SU-DHL-6 (cell line): Measurements from ENCODE around the gene ERVW-1.
A peak's percentile ranks its signal among the peaks of the same experiment; 100 is the strongest.

Experiments used
- H2AFZ ChIP-seq: fragments of 200-600 bp; sonication (generic); 2 replicates; pipeline ENCODE4 v1.6.1; 2014; ENCODE audit warnings: low read depth, mild to moderate bottlenecking, moderate library complexity, mixed read lengths, antibody characterized with exemption, low read length; ENCODE audit not compliant: severe bottlenecking
- H3F3A ChIP-seq: fragments of 200-600 bp; shearing (Covaris generic); 2 replicates; pipeline ENCODE4 v1.6.0; 2016; ENCODE audit warnings: antibody characterized with exemption, mild to moderate bottlenecking; ENCODE audit not compliant: insufficient read depth
- H3K27ac ChIP-seq: fragments of 200-600 bp; sonication (generic); 2 replicates; pipeline ENCODE4 v1.5.1; 2016; ENCODE audit warnings: low read depth, mild to moderate bottlenecking, low read length, moderate library complexity, mixed read lengths
- H3K27me3 ChIP-seq: fragments of 200-600 bp; sonication (generic), shearing (Covaris generic); 2 replicates; pipeline ENCODE4 v1.6.0; 2014; ENCODE audit warnings: mild to moderate bottlenecking, low read length
- H3K36me3 ChIP-seq: fragments of 200-600 bp; sonication (generic); 2 replicates; pipeline ENCODE4 v1.6.1; 2014; ENCODE audit warnings: mild to moderate bottlenecking, low read length, mixed read lengths
- H3K4me2 ChIP-seq: fragments of 300-600, 200-600 bp; shearing (Covaris generic), sonication (generic); 2 replicates; pipeline ENCODE4 v1.6.0; 2014; ENCODE audit warnings: low read length, low read depth, mild to moderate bottlenecking; ENCODE audit not compliant: poor library complexity, severe bottlenecking
- H3K4me3 ChIP-seq: fragments of 200-600 bp; sonication (generic); 2 replicates; pipeline ENCODE4 v1.5.1; 2014; ENCODE audit warnings: antibody characterized with exemption, low read length, mild to moderate bottlenecking, mixed read lengths; ENCODE audit not compliant: insufficient read depth, poor library complexity, severe bottlenecking
- H3K79me2 ChIP-seq: fragments of 200-600 bp; sonication (generic); 2 replicates; pipeline ENCODE4 v1.6.1; 2014; ENCODE audit warnings: mild to moderate bottlenecking, low read length, moderate library complexity; ENCODE audit not compliant: insufficient read depth
- H3K9ac ChIP-seq: fragments of 200-600 bp; sonication (generic); 2 replicates; pipeline ENCODE4 v1.7.0; 2014; ENCODE audit warnings: mild to moderate bottlenecking, low read length
- H3K9me2 ChIP-seq: fragments of 200-600 bp; sonication (generic); replicated peaks from 2 replicates; pipeline ENCODE4 v1.6.1; 2014; ENCODE audit warnings: low read length; ENCODE audit not compliant: insufficient read depth
- H3K9me3 ChIP-seq: fragments of 200-600 bp; sonication (generic); 2 replicates; pipeline ENCODE4 v1.6.1; 2014; ENCODE audit warnings: low read length, mixed read lengths; ENCODE audit not compliant: insufficient read depth
- H4K20me1 ChIP-seq: fragments of 200-600 bp; sonication (generic); 2 replicates; pipeline ENCODE4 v1.6.1; 2014; ENCODE audit warnings: low read depth, mild to moderate bottlenecking, antibody characterized with exemption, low read length, moderate library complexity, mixed read lengths
- EZH2phosphoT487 ChIP-seq: fragments of 200-600 bp; sonication (generic), shearing (Covaris generic); conservative IDR thresholded peaks from 2 replicates; pipeline ENCODE4 v1.6.1; 2018; ENCODE audit warnings: mild to moderate bottlenecking, antibody characterized with exemption, low read length, moderate library complexity, mixed read lengths
- TF ChIP-seq, protein P1 (sequence below): fragments of 200-600 bp; sonication (generic); IDR thresholded peaks from one replicate; pipeline ENCODE4 v1.5.1; 2017; ENCODE audit warnings: antibody characterized with exemption, mild to moderate bottlenecking, low read length, moderate library complexity; ENCODE audit not compliant: insufficient read depth, poor library complexity, severe bottlenecking

ERVW-1 gene

DNA sequence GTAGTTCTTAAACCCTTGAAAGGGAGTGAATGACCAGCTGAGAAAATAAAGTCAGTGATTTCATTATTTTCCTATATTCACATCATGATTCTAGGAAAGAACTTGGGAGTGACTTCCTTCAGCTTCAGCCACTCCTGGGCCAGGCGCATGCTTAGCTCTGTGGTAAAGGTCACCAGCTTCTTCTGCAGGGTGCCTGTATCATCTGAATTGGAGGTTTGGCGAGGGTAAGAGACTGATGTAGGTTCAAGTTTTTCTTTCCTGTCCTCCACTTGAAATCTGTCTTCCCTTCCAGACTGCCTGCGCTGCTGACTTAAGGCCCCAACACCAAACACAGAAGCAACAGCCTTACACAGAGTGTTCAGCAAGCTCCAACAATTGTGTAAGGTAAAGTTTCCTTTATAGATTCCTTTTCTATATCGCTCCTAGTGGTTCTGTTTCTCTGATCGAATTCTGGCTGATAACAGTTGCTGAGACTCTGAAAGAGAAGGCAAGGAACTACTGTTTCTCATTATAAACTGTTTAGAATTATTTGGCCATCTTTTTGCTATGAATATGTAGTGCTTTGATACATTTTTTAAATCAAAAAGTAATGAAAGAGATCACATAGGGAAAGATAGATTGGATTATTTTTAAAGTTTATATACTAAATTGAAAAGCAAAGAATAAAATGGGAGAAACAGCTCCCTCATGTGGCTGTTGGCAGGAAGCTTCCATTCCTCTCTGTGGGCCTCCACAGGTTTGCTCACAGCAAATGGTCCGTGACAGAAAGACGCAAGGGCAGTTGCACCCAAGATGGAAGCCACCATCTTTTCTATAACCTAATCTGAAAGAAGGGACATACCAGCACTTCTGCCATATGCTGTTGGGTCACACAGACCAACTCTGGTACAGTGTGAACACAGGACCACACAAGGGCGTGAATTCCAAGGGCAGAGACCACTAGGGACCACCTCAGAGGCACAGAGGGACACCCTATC is 16.4 kb downstream of the ERVW-1 start:
- TF ChIP-seq EZH2phosphoT487, result no peak
- TF ChIP-seq, protein P1, sequence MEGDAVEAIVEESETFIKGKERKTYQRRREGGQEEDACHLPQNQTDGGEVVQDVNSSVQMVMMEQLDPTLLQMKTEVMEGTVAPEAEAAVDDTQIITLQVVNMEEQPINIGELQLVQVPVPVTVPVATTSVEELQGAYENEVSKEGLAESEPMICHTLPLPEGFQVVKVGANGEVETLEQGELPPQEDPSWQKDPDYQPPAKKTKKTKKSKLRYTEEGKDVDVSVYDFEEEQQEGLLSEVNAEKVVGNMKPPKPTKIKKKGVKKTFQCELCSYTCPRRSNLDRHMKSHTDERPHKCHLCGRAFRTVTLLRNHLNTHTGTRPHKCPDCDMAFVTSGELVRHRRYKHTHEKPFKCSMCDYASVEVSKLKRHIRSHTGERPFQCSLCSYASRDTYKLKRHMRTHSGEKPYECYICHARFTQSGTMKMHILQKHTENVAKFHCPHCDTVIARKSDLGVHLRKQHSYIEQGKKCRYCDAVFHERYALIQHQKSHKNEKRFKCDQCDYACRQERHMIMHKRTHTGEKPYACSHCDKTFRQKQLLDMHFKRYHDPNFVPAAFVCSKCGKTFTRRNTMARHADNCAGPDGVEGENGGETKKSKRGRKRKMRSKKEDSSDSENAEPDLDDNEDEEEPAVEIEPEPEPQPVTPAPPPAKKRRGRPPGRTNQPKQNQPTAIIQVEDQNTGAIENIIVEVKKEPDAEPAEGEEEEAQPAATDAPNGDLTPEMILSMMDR, result peak; percentile 99
- Histone ChIP-seq H3K9me3 (no peaks in the 10 kb centered on the region), H3K27me3 (no peaks in the 10 kb centered on the region), H3F3A (peaks cover 7% of the 10 kb centered on the region; the same call in 1 of the 2 replicates), H2AFZ (peak overlapping the region; percentile 46), H3K4me3 (no peak overlapping the region), H3K9me2 (no peaks in the 10 kb centered on the region), H3K79me2 (no peaks in the 10 kb centered on the region), H3K4me2 (no peak overlapping the region), H3K27ac (no peak overlapping the region), H4K20me1 (no peaks in the 10 kb centered on the region), H3K9ac (no peak overlapping the region), H3K36me3 (peaks cover 4% of the 10 kb centered on the region; the same call in 1 of the 2 replicates)

DNA sequence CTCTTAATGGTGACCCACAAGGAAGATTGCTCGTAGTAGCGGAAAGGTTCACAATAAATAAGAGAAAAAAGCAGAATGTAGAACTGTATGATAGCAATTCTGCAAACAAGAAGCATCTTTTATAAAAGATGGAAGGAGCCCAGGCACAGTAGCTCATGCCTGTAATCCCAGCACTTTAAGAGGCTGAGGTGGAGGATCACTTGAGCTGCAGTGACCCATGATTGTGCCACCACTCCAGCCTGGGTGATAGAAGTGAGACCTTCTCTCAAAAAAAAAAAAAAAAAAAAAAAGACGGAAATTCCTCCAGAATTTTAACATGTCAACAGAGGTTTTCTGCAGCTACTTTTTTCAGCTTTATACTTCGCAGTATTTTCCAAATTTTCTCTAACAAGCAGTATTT is 17.2 kb downstream of the ERVW-1 start:
- no peak overlapping the region for H3K4me2 ChIP-seq
- peaks cover 12% of the 10 kb centered on the region; the same call in 1 of the 2 replicates for H3K36me3 ChIP-seq
- no peaks in the 10 kb centered on the region for H3K9me2 ChIP-seq
- no peaks in the 10 kb centered on the region for H3K9me3 ChIP-seq
- H3K79me2 ChIP-seq, result no peaks in the 10 kb centered on the region
- no peaks in the 10 kb centered on the region for H3K27me3 ChIP-seq
- no peak overlapping the region for H3K4me3 ChIP-seq
- H4K20me1 ChIP-seq, result no peaks in the 10 kb centered on the region
- H2AFZ ChIP-seq, result no peak overlapping the region
- H3K27ac ChIP-seq, result no peak overlapping the region
- no peak overlapping the region for H3K9ac ChIP-seq
- H3F3A ChIP-seq, result peaks cover 7% of the 10 kb centered on the region; the same call in 1 of the 2 replicates
- TF ChIP-seq EZH2phosphoT487, result no peak
- TF ChIP-seq, protein P1, result no peak

DNA sequence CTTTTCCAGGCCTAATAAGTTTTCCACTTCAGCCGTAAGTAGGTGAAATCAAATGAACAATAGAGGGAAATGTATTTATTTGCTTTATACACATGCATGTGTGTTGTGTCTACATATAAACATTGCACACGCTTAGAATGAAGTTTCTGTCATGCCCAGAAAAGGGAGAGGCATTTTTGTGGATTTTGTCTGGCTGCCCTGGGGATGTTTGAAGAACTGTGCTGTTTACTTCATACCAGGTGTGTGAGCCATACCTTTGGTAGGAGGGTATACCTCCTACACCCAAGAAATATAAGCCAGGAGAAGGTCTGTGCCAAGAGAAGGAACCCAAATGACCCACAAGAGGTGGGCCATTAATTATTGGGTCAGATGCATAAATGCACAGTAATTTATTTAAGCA is 17.6 kb downstream of the ERVW-1 start:
- no peak overlapping the region for H3K9ac ChIP-seq
- no peak overlapping the region for H3K4me3 ChIP-seq
- H4K20me1 ChIP-seq, result no peaks in the 10 kb centered on the region
- H2AFZ ChIP-seq, result no peak overlapping the region
- H3K4me2 ChIP-seq, result no peak overlapping the region
- H3K9me2 ChIP-seq, result no peaks in the 10 kb centered on the region
- peaks cover 7% of the 10 kb centered on the region; the same call in 1 of the 2 replicates for H3F3A ChIP-seq
- TF ChIP-seq EZH2phosphoT487, result no peak
- TF ChIP-seq, protein P1, result no peak
- H3K79me2 ChIP-seq, result no peaks in the 10 kb centered on the region
- no peaks in the 10 kb centered on the region for H3K9me3 ChIP-seq
- H3K27ac ChIP-seq, result no peak overlapping the region
- no peaks in the 10 kb centered on the region for H3K27me3 ChIP-seq
- peaks cover 16% of the 10 kb centered on the region; the same call in 1 of the 2 replicates for H3K36me3 ChIP-seq
